ENCODE measurements around the gene PIPOX.

DNA sequence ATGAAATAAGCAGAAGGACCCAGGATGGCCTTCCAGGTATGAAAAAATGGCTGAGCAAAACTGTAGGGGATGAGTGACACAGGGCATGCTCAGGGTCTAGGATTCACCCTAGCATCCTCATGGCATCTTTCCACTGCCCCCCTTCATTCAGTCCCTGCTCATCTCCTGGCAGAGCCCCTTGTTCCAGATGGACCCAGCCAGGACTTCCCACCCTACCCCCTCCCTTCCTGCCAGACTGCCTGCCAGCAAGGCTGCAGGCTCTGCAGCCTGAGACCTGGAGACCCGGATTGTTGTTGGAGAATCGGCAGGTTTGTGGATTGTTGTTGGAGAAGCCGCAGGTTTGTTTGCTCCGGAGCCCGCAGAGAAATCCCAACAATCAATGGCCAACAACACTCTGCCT, 43.7 kb upstream of the PIPOX start:
- TF ChIP-seq POLR2A (IDR thresholded peaks at IDR 0.05) (no peak), POLR2AphosphoS5 (IDR thresholded peaks at IDR 0.05) (no peak)
- TF ChIP-seq, protein P1, sequence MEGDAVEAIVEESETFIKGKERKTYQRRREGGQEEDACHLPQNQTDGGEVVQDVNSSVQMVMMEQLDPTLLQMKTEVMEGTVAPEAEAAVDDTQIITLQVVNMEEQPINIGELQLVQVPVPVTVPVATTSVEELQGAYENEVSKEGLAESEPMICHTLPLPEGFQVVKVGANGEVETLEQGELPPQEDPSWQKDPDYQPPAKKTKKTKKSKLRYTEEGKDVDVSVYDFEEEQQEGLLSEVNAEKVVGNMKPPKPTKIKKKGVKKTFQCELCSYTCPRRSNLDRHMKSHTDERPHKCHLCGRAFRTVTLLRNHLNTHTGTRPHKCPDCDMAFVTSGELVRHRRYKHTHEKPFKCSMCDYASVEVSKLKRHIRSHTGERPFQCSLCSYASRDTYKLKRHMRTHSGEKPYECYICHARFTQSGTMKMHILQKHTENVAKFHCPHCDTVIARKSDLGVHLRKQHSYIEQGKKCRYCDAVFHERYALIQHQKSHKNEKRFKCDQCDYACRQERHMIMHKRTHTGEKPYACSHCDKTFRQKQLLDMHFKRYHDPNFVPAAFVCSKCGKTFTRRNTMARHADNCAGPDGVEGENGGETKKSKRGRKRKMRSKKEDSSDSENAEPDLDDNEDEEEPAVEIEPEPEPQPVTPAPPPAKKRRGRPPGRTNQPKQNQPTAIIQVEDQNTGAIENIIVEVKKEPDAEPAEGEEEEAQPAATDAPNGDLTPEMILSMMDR (IDR thresholded peaks at IDR 0.05): no peak

All from gastroesophageal sphincter (tissue), 3 donors.